ENCODE data around the gene PUSL1.

The PUSL1 gene, protein sequence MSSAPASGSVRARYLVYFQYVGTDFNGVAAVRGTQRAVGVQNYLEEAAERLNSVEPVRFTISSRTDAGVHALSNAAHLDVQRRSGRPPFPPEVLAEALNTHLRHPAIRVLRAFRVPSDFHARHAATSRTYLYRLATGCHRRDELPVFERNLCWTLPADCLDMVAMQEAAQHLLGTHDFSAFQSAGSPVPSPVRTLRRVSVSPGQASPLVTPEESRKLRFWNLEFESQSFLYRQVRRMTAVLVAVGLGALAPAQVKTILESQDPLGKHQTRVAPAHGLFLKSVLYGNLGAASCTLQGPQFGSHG

GRCh38 chr1:1307923-1308755 lies at the start of gene PUSL1, which contains the start of gene ACAP3:
TSS of gene PUSL1 (plus strand) at chr1:1308597. CDS start at chr1:1308644, 47 bp downstream.
TSS of gene ACAP3 (minus strand) at chr1:1307930. CDS start at chr1:1307815, 115 bp downstream.
- peak; percentile 88 for DNase-seq (ENCODE audit: low spot score)

DNA sequence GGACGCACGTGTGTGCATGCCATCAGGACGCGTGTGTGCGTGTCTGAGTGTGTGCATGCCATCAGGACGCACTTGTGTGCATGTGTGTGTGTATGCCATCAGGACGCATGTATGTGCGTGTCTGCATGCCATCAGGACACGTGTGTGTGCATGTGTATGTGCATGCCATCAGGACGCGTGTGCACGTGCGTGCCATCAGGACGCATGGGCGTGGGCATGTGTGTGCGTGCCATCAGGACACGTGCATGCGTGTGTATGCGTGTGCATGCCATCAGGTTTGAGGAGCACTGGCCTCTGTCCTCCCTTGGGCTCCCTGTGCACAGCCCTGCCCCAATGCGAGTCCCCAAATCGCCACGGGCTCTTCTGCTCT lies 49.3 kb upstream of the PUSL1 start:
- no peak for DNase-seq (ENCODE audit: low spot score)

DNA sequence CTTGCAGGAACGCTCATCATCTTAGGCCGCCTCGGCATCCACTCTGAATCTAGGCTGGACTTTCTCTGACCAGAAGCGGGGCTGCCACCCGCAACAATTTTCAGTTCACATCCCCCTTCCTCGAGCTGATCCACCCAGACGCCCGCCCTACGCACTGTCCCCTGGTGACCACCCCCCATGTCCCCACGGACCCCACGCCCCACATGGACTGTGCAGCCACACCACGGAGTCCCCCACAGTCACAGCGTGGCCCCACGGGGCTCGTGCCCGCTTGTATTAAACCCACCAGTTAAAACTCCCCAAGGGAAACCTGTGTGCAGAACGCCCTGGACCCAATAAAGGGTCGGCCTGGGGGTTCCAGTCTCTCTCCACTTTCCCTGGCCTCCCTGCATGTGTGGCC lies 48.9 kb upstream of the PUSL1 start:
- no peak for DNase-seq (ENCODE audit: low spot score)

DNA sequence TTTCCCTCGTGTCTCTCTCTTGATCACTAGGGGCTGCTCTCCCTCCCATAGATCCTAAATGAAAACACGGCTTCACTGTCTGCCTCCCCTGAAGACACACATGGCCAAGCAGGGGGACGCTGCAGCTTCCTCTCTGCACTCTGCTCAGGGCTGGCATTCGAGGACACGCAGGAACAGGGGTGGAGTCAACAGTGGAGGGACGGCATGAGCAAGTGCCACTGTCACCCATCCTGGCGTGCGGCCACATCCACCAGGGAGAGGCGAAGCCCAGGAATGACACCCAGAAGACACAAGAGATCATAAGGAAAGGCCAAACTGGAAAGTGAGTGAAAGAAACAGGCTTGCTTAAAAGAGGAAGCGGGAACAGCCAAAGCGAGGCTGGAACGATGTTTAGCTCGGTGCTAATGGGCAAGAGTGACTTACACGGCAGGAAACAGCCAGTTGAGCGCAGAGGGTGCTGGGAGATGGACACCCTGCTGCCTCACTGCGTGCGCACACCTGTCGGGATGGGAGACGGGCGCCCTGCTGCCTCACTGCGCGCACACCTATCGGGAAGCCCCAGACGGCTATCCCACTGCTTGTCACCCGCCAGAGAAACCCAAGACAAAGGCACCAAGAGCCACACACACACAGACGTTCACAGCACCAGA lies 48.3 kb upstream of the PUSL1 start:
- no peak for DNase-seq (ENCODE audit: low spot score)

DNA sequence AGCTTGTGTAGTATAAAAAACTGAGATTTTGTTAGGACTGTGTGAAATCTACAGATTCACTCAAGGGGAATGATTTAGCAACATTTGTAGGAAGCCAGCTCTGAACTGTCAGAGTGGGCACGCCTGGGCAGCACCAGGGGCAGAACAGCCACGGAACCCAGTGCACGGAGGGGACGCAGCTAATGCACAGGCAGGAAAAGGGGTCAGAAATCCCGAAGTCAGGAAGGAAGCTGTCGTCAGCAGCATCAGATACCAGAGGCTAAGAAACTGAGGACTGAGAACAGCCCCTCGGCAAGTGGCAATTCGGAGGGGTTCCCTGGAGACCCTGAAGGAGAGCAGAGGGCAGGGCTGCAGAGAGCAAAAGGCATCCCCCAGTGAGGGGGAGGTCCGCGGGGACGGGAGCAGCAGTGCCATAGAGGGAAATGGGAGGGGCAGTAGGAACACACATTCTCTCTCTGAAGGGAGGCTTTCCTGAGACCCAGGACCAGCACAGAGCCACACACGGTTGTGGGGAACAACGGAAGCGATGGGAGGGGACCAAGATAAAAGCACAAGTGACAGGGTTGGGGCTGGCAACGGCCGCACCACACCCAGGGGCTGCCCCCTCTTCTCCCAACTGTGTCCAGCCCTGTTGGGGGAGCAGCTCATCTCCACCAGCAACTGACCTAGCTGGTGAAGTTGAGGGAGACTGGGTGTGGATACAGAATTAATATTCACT lies 47.4 kb upstream of the PUSL1 start:
- DNase-seq (ENCODE audit: low spot score), result no peak

DNA sequence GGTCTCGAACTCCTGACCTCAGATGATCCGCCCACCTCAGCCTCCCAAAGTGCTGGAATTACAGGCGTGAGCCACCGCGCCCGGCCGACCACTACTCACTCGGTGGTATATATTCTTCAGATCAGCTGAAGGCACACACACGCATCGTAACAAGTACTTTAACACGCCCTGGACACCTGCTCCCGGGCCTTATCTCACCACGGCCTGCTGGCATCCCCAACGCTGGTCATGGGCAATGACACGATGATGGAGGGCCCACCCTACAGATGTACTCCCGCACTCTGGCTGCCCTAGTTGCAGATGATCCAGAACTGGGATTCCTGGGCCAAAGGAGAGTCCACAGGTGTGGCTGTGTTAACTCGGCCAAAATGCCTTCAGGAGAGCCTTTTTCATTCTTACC lies 46.3 kb upstream of the PUSL1 start:
- no peak for DNase-seq (ENCODE audit: low spot score)

GRCh38 chr1:1262758-1263157 lies 45.6 kb upstream of the PUSL1 start:
- DNase-seq (ENCODE audit: low spot score), result no peak

DNA sequence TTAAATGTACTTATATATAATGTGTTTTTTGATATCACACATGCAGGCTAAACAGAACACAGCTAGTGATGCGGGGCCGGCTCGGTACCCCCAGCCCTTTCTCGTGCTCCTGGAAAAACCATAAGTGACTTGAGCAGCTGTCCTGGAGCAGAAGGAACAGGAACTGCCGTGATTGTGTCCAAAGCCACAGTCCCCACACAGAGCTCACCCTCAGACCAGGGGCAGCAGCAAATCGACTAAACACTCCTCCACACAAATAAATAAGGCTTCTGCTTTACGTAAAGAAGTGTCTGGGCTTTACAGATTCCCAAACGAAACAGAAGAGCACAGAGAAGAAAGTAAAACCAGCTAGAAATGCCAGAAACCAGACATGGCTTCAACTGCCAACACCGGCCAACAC lies 44.4 kb upstream of the PUSL1 start:
- DNase-seq (ENCODE audit: low spot score), result no peak

DNA sequence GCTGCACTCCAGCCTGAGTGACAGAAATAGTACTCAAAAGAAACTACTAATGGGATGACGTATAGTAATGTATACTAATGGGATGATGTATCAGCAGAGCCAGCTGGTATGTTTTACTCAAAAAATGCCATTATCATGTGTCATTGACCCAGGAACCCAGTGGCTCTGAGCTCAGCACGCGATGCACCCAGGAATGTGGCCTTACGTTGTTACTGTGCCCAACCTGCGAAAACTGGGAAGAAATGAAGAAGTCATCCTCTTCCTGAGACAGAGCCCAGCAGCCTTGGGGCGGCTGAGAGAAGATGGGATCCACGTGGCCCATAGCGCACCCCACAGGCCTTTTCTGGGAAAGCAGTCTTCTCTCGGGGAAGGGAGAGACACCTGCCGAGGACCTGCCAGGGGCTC lies 43.5 kb upstream of the PUSL1 start:
- DNase-seq (ENCODE audit: low spot score), result no peak

DNA sequence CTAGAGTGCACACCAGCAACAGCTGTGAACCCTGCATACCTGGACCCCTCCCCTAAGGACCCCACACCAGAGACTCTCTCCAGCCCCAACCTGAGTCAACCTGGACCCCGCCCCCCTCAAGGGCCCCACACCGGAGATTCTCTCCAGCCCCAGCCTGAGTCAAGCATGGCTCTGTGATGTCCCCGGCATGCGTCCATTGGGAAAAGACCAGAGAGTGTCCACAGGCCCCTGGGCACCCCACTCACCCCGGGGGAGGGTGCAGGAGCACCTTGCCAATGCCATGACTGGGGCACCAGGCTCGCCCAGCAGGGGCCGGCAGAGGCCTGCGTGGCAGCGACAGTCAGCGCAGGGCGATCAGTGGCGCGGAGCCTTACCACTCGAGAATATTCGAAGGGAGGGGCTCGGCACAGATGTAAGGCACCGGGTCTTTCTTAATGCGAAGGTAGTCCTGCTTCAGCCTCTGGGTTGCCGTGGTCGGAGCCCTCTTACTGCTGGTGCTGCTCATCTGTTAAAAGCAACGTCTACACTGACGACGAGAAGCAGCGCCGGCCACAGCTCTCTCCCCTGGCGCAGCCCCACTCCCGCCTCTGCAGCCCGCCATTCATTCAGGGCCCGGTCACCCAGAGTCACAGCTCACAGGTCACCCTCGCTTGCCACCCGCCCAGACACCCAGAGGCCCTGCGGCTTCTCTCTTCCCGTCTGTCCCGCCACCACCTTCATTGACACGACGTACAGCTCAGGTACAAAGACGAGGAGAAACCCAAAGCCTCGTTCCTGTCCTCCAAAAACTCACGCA lies 40.7 kb upstream of the PUSL1 start:
- no peak for DNase-seq (ENCODE audit: low spot score)

DNA sequence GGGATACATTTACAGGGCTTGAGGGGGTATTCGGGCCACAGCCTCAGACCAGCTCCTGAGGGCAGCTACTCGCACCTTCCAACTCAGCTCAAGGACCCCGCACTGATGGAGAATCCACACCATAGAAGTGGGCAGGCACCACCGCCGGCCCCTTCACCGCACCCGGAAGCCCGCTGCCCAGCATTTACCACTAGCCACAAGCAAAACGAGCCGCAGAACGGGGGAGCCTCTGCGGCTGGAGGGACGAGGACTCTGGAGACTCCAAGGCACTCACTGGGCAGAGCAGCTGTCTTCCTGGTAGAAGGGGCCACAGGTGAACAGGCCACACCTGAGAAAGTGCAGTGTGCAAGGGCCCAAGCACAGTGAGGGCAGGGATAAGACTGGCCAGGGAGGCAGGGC lies 40.1 kb upstream of the PUSL1 start:
- no peak for DNase-seq (ENCODE audit: low spot score)

GRCh38 chr1:1270813-1271212 lies 37.6 kb upstream of the PUSL1 start:
- DNase-seq (ENCODE audit: low spot score), result no peak

DNA sequence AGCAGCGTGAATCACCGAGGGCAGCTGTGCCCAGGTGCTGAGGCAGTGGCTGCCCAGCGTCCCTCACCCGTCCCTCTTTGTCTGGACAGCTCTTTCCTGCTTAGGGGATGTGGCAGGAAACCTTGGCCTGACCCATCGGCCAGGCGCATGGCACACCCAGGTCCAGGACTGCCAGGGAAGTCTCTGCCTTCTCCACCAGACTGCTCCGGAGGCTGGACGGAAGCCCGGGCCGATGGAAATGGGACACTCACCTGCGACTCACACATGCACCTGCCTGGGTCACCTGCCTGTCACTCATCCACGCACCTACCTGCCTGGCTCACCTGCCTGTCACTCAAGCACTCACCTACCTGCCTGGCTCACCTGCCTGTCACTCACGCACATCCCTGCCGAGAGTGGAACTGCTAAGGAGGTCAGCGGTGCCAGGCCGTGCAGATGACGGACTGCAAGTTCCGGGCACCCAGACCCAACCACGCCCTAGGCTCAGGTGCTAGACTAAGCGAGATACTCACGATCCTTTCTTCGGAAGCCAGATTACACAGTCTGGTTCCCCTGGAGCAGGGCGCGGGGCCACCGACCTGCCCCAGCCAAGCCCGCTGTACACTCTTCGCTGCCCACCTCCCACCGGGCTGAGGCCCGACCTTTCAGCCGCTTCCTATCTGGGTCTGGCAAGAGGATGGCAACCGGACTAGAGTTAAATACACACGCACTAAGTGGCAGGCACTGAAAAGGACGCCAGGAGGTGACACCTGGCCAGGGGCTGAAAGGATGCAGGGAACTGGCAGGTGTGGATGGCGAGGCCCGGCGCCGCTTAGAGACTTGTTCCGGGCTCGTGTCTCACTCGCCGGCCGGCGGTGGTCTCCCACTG lies 35.8 kb upstream of the PUSL1 start:
- no peak for DNase-seq (ENCODE audit: low spot score)

DNA sequence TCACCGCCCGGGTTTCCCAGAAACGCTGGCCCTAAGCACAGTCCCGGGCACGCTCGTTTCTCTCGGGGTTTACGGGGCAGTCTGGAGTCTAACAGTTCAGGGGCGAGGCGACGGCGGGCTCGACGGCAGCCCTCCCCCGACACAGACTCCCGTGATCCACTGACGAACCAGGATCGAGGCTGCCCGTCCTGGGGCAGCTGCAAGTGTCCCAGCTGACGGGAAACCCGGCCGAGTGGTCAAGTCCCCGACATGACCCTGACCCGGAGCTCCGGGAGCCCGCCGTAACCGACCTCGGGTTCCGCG lies 35.2 kb upstream of the PUSL1 start:
- DNase-seq (ENCODE audit: low spot score), result no peak

DNA sequence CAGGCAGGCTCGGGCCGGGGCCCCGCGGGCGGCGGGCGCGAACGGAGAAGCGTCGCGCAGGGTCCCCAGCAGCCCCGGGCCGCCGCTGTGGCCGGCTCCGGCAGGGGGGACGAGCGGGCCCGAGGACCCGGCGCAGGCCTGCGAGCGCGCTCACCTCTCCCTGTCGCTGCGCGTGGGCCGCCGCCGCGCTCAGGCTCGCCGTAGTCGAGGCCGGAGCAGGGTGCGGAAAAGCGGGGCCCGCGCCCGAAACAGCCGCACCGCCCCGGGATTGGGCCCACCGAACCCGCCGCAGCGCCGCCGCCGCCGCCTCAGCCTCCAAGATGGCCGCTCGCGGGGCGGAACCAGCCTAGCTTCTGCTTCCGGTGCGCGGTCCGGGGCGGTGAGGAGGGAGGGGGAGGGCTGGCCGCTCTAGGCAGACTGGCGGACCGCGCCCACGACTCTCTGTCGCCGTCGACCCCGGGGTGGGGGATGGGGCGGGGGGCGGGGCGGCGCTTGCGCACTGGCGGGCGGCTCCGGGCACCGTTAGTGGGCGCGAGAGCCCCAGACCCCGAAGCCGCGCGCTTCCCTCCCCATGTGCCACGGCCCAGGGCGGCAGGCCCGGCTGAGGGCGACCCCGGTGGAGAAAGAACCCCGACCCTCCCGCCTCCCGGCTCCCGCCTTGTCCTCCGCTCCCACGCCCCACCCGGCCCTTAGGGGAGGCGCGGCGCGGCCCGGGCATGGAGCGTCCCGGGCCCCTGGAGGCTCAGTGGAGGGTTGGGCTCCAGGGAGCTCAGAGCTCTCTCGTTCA lies 34.7 kb upstream of the PUSL1 start, which contains the start of gene UBE2J2:
UBE2J2 (minus strand) TSS at position 343 of the 787 bp plus-strand sequence. CDS start 5,862 bp downstream, outside the sequence.
- DNase-seq (ENCODE audit: low spot score), result peak; percentile 89

- no peak for DNase-seq (ENCODE audit: low spot score)
Measured at GRCh38 chr1:1274299-1274930, 34.0 kb upstream of the PUSL1 start.

DNA sequence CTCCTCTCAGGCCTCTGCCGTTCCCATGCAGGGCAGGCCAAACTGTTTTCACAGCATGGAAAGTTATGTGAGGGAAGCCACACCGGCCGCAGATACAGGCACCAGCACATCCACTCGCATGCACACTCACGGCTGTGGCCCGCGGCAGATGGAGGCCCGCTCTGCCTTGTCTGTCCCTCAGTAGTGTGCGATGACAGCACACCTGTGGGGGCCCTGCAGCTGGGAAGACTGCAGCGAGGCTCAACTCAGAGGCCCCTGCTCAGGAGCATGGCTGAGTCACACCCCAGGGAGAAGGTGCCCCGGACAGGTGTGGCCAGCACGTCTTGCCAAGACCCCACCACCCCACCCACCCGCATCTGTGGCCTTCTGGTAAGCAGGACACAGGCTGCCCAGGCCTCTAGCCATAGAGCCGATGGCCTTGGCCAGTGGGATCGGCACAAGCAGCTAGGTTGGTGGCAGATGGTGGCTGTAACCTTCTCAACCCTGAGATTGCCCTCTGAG lies 33.4 kb upstream of the PUSL1 start:
- DNase-seq (ENCODE audit: low spot score), result no peak

- DNase-seq (ENCODE audit: low spot score), result no peak
Measured at GRCh38 chr1:1275836-1276235, 32.6 kb upstream of the PUSL1 start.

GRCh38 chr1:1278620-1279019 lies 29.8 kb upstream of the PUSL1 start:
- DNase-seq (ENCODE audit: low spot score), result no peak

Measured in globus pallidus (tissue), 1 donor.